Stimulated activated CD8-positive, alpha-beta memory T cell treated with anti-CD3 and anti-CD28 coated beads, Interleukin-7, amount 100 ng/mL, for 24 hours (primary cell): ENCODE data around the gene GRIK3.
"Not testable (repeated sequence)": the region's sequence is repeated elsewhere in the genome, so short reads cannot be mapped to it uniquely, and the experiment has no call there.

ENCODE experiments used
- DNase-seq: peaks from one replicate; pipeline ENCODE4 v3.0.0-alpha.2; 2020; ENCODE audit warnings: low read depth

GRIK3 gene

DNA sequence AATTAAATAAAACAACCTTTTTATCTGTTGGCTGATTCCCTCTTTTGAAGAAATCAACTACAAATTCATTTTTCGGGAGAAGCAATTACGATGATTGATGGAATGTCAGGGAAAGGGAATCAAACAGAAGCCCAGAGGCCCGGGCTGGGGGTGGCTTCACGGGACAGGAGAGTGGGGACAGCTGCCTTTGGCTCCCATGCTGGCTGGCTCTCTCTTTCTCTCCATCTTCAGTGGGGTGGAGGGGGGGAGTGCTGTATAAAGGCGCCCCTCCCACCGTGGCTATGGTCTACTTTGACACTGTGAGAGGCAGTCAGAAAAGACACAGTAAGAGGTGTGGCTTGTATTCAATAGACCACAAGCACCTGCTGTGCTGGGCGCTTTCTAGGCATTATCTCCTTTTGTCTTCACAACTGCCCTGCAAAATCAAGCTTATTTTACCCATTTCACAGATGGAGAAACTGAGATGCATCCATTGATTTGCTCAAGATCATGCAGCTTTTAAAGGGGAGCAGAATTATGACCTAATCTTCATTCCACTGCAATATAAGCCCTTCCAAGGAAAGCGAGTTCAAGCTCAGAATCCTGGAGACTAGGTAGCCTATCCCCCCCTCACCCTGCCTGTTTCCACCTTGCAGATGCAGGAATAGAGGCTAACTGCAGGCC, 92.9 kb downstream of the GRIK3 start:
- no peak for DNase-seq

DNA sequence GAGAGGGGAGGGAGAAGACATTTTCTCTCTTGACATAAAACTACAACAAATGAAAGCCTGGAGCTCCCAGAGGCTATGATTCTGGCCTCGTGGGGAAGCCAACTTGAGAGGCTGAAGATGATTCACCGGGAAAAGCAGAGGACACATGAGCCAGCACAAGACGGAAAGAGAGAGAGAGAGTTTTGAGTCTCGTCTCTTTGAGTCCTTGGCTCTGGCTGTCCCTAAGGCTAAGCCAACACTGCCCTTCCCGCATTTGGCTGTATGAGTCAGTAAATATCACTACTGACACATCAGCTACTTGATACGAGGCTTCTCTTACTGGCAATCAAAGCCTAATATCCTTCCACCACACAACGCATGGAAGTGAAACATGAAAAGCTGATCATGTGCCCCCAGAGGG, 95.5 kb downstream of the GRIK3 start:
- DNase-seq, result no peak

DNA sequence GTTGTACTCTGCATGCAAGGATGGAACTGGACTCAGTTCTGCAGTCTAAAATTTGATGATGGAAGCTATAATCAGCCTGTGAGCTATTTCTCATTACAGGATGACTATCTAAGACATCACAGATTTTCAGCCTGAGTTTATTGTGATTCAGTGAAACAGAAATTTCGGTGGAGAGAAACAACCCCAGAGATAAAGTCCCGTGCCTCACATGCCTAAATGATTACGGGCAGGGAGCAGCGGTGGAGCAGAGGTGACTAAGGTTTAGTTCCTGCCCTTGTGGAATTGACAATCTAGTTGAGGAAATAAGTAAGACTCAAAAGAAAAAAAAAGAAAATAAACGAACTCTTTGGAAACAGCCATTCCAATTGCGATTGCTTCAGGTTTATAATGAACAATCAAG, 96.9 kb downstream of the GRIK3 start:
- no peak for DNase-seq

DNA sequence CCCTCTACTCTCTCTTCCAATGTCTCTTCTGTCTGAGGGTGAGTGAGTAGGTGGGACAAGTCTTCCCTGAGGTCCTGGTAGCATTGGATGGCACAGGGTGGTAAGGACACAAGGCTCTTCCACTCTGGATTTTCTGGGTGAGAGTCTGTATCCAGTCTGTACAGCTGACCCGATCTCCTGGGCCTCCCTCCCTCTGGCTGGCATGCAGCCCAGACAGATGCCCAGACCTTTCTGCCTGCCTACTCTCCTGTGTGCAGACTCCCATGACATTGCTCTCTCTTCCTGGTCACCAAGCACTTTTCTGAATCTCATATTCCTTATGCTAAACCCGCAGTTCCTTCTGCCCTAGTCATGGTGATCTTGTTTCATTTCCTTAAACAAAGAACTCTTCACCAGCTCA, 100.3 kb downstream of the GRIK3 start:
- no peak for DNase-seq

DNA sequence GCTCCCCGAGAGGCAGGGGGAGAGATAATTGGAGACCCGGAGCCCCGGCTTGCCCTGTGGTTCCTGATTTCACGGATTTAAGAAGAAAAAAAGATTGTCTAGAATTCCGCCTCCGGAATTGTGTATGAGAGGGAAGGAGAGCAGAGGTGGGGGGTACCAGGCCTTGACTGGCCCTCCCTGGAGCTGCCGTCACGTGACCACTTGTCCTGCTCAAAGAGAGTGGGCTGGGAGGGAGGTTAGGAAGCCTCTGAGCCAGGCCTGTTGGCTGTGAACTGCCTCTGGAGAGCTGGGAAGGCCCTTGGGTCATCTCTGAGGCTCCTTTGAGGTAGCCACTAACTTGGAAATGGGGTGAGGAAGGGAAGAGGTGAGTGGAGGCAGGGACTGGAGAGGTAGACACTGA, 106.5 kb downstream of the GRIK3 start:
- no peak for DNase-seq

DNA sequence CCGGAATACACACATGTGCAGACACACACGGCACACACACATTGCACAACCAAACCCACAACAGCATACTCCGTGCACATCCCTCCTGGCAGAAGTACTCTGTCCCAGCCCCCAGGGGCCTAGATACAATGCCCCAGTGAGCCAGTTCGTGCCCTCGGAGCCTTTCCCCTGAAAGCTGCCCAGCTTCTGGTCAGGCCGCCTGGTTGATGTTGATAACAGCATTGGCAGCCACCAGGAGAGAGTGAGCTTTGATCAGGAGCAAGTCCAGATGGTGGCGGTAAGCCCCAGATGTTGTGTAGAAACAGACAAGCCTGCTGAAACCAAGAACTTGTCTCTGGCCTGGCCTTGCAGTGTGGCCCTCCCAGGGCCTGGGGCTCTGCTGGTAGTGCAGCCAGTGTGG, 109.1 kb downstream of the GRIK3 start:
- no peak for DNase-seq

DNA sequence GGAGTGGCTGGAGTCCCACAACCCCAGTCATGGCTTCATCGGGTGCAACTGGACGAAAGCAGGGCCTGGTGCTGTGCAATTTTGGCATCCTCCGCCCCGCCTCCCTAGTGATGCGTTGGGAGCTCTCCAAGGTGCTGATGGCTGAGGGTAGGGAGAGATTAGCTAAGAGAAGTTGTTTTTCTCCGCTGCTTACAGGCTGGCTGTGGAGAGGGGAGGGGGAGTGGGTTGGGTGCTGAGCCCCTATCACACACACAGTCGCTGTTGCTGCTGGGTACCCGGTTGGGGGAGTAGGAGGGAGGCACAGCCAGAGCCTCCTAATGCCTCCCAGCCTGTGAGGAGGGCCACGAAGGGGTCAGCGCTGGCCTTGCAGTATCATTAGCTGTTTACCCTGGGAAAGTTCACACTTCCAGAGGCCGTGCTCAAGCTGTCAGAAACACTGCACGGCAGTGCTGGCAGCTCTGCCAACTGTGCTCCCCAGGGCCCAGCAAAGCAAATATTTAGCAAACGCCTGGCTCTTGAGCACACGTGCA, 110.0 kb downstream of the GRIK3 start:
- DNase-seq, result no peak

DNA sequence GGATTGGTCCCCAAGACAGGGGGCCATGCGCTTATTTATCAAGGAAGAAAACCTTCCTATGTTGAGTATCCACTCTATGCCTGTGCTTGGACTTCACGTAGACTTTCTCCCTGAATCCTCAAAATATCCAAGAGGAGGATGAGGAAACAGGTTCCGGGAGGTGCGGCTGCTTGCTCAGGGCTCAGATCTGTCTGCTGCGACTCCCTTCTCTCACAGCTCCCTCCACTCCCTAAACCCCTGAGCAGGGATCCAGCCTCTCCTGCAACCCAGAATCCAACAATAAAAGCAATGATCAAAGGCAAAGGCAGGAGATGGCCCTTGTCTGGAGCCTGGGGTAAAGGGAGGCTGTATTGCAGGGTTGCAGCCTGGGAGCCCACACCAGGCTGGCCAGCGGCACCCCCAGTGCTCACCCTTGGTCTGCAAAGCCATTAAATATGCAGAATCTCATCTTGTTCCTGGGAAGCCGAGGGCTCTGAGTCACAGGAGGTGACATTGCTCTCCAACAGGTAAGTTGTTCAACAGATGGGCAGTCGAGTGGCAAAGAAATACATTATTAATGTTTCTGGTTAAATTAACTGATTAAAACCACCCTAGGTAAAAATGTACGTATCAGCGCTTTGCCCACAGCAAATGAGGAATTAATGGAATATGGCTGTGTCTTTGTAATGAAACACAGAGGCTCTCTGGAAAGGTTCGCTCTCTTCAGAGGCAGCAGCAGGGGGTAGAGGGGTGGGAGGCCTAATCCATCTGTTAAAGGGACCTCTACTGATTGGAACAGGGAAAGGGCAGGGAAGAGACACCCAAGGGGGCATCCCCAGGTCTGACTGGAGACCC, 111.5 kb downstream of the GRIK3 start:
- no peak for DNase-seq

DNA sequence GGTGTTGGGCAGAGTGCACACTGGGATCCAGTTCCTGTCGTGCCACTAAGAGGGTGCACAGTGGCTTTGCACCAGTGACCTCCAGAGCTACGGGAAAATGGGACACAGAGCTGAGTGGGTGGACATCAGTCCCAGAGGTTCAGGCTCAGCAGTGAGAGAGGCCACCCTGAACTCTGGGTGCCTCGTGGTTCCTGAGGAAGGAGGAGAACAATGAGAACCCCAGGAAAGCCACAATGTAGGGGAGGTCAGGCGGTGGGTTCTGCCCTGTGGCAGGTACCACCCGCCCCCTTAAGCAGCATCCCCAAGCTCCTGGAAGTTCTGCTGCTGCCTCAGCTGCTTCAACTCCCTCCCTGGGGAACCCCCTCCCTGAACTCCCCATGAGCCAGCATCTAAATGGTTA, 112.2 kb downstream of the GRIK3 start:
- DNase-seq, result no peak

DNA sequence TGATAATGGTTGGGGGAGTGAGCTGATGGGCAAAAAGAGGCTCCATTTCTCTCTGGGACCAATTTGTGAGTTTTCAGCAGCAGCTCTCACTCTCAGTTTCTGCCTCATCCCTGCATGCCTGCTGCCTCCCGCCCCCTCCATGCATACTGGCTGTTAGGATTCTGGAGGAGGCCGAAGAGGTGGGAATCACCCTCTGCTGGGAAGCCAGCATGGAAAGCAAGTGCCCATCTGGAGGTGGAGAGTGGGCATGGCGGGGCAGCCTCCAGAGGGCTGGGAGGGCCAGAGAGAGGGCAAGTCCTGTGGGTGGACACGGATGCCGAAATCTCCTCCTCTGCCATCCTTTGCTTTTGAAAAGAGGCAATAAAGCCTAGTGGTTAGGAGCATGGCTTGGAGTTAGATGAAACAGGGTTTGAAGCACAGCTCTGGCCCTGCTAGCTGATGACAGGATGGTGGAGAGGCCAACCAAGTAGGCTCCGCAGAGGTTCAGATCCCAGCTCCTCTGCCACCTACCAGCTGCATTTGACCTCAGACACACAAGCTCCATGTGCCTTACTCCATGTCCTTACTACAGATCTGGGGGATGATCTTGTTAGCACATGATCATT, 113.4 kb downstream of the GRIK3 start:
- no peak for DNase-seq

DNA sequence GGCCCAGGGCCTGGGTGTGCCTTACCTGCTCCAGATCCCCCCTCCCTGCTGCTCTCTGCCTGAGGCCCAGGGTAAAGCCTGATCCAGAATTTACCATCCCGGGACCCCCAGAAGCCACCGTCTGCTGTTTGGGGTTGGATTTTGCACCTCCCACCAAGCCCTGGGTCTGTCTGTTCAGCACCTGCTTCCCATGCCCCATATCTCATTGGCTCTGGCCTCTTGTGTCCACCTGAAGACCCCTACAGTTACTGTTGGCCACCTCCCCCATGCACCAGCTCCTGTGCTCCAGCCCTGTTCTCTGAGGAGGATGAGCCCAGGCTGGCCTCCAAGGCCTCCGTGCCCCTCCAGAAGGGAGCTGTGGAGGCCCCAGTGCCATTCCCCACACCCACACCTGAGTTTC, 113.9 kb downstream of the GRIK3 start:
- no peak for DNase-seq

DNA sequence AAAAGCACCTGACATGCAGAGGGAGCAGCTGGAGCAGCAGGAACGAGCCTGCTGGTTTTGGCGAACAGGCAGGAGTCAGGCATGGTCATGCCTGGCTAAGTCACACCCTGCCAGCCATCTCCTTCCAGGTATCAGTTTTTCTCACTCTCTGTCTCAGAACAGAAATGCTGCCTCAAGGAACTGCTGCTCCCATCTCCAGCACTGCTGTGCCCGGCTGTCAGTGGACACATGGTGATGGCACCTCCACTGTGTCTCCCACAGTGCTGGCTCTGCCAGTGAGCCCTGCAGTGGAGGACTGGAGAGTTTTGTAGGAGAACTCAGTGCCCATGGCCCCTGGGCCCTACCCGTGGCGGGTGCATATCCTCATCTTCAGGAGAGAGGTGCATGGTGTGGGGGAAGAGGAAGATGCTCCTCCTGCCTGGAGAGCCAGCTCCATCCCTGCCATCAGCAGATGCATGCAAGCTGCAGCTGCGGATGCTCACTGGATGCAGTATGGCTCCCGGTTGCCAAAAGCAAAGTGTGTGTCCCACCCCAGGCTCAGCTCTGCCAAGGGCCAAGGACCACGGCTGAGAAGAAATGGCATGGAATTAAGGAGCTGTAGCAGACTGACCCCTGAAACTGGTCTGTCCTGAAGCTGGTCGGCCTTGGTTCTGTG, 114.7 kb downstream of the GRIK3 start:
- DNase-seq, result no peak

DNA sequence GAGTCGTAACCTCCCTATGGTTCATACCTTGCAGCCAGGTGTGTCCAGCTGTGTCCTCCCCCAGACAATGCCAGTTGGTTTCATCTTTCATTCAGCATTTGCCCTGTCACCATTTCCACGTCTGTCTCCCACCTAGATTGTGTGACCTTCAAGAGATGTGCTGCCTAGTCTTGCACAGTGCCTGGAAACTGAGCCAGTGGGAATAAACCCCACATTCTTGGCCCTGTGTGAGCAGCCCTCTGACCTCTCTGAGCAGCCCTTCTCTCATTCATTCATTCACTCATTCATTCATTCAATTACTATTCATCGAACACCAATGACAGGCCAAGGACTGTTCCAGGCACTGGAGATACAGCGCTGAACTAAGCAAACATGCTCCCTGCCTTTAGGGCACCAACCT, 115.7 kb downstream of the GRIK3 start:
- no peak for DNase-seq

DNA sequence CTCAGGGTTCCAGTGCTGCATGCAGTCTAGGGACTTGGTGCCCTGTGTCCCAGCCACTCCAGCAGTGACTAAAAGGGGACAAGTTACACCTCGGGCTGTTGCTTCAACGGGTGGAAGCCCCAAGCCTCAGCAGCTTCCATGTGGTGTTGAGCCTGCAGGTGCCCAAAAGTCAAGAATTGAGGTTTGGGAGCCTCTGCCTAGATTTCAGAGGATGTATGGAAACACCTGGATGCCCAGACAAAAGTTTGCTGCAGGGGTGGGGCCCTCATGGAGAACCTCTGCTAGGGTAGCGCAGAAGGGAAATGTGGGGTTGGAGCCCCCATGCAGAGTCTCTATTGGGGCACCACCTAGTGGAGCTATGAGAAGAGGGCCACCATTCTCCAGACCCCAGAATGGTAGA, 117.8 kb downstream of the GRIK3 start:
- DNase-seq, result not testable (repeated sequence)

DNA sequence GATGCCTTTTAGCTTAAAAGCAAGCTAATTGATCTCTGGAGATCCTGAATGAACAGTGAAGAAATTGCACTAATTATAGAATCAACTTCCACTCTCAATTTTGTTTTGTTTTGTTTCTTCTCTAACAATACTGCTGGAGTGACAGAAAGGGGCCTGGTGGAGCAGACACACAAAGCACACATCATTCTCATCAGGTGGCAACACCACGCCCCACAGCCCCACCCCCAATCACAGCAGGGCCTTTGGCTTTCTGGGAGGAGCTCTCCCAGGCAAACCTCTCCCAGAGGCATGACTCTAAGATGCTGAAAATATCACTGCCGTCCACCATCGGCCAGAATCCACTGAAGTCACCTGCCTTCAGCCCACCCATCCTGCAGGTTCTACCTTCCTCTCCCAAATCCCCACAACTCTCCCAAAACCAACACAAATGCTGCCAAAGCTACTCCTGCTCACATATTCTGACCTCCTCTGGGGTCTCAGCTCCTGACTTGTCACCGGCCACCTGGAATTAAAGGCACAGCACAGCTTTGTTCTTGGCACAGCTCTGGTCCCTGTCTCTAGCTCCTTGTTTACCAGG, 120.7 kb downstream of the GRIK3 start:
- DNase-seq, result no peak

DNA sequence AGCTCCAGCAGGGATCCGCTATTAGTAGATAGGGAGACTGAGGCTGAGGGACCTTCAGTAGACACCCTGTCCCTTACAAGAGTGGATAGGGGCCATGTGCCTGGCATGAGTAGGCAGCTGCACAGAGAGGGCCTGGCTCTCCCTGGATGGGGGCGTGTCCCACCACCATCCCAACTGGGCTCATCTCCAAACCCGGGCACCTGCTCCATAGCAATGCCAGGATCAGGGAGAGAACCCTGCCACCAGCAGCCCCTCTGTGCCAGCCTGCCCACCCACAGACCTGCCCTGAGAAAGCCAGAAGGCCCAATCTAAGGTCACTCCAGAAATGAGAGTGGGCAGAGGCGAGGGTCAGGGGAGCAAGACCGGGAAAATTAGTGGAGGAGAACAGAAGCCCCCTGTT, 121.3 kb downstream of the GRIK3 start:
- DNase-seq, result no peak

DNA sequence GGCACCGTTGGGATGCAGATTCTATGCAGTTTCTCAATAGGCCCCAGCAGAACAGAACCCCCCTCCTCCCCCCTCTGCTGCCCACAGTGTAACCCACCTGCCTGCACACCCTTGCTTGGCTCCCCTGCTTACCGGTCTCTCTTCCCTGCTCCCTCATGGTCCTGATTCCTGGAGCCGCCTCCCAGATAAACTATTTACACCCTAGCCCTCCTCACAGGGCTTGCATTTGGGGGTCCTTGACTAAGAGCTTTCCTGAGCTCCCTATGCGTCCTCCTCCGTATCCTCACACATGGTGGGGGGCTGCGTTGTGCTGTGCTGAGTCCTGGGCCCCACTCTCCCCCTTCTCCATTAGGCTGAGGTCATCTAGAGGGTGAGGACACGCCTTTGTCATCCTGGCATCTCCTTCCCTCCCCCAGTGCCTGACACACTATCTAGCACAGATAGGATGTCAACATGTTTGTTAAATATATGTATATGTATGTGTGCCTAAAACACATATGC, 121.9 kb downstream of the GRIK3 start:
- DNase-seq, result no peak

DNA sequence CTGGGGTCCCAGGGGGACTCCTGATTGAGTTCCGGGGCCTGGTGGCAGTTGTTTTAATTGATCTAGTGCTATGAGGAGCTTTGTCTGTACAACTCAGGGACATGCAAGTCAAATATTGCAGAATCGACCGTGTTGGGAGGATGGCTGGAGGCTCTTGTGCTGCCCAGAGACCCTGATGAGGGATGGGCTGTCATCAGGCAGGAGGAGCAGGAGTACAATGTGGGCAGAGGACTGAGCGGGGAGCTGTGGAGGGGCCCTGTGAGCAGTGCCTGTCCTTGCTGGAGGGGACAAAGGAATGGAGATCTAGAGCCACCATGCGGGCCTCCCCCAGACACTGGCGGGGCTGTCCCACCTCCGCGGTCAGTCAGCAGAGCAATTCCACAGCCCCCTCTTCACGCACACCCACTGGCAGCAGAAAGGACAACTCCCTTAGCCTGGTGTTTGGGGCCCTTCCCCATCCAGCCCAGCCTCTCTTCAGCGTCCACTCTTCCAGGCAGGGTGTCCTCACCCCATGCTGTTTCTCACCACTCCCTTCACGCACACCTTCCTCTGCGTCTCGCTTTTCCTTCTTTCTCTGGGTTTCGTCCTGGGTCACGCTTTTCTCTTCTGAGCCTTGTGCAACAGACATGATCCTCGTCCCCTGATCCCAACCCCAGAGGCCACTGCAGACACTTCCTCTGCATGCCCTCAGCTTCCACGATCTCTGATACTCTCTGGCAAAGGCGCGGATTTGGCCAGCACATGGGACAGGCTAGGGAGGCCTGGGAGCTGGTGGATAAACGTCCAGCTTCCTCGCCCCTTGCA, 122.6 kb downstream of the GRIK3 start:
- DNase-seq, result no peak

DNA sequence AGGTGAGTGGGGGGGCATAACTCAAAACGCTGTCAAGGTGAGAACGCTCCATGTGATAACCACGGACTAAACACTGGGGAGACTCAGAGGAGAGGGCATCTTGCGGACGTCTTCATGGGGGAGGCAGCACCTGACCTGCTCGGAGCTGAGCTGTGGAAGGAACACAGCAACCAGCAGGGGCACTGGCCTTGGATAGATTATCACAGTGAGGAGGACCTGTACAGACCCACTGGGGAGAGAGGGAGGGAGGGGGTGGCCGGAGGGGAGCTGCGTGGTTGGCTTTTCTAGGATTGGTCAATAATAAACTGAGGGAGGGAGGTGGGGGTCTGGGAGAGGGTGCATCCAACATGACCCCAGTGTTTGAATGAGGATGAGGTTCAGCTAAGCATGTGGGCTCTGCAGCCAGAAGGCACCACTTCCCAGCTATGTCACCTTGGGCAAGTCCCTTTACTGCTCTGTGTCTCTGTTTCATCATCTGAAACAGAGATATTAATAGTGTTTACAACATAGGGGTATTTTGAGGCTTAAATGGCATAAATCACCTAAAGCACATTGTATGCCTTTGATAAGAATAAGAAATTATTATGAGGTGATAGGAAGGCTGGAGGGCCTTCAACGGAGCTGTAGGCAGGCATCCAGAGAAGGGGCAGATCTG, 123.3 kb downstream of the GRIK3 start:
- DNase-seq, result no peak

DNA sequence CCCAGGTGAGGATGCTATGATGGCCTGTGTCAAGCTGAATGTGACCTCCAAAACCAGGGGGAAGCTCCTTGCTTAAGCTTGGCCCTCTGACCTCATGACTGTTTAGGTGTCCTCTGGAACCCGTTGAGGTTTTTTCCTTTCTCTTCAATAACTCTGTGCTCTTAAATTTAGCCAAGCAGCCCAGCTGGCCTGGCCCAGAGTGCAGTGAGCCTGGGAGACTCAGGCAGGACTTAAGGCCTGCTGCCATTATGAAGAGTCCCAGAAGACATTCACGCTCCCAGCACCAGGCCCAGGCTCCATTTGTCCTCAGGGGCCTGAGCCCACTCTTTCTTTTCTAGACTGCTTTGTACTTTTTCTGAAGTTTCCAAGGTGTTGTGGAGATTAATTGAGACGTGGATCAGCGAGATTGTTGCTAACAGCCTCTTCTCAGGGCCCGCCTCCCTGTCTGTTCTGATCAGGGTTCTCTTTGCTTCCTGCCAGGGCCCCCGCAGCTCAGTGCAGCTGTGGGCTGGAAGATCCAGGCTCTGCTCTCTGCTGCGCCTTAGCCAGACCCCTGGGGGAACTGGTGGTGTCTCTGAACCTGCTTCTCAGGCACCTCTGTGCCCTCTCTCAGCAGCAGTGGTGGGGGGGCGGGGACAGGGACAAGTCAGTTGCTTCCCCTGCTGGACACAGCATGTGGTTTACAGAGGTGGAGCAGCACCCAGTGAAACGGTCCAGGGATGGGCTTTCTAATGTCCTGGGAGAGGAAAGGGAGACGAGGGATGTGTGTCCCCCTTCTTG, 124.2 kb downstream of the GRIK3 start:
- DNase-seq, result no peak
